ENCODE results near the gene DAGLA. TPM values are rescaled to one million over a fixed set of nuclear protein-coding genes. Genes with fewer than 3 reads are reported as not detected.

The DAGLA gene
- total RNA-seq, 2 experiments from 2014 or later, result 0.44 to 0.45 TPM

- DNase-seq, result no peak
- peaks cover 54% of the 10 kb centered on the region for H3K36me3 Mint-ChIP-seq (ENCODE audit: low read depth)
- no peak overlapping the region for H3K27ac Mint-ChIP-seq
- H3K4me3 Mint-ChIP-seq, result no peak overlapping the region
- no peaks in the 10 kb centered on the region for H3K9me3 Mint-ChIP-seq
- ChIA-PET CTCF (interaction anchor here (0.6 to 6.7 kb wide), 9 partner anchors 8 to 316 kb away, joined by 3 to 57 read pairs (median 4); partner anchors contain the start of gene FADS1), POLR2A (interaction anchor here (0.7 kb wide), 1 partner anchor 11 kb away, joined by 3 read pairs; no protein-coding TSS in a partner anchor)
- H3K4me1 Mint-ChIP-seq, result peaks cover 49% of the 10 kb centered on the region
- H3K27me3 Mint-ChIP-seq, result no peaks in the 10 kb centered on the region
These were observed 115.8 kb downstream of the DAGLA start for GRCh38 chr11:61795876-61796526.

Other genes with a start within 250 kb of the DAGLA start
- gene LRRC10B, start 171.6 kb upstream of the DAGLA start, total RNA-seq, result not detected
- gene SYT7, start 99.3 kb upstream of the DAGLA start, total RNA-seq, result not detected
- 1 to 10 TPM; 1.1 to 1.2 TPM for gene MYRF, start 72.2 kb downstream of the DAGLA start, total RNA-seq
- 100 to 1,000 TPM; 154 to 160 TPM for gene TMEM258, start 112.2 kb downstream of the DAGLA start, total RNA-seq
- 100 to 1,000 TPM in 1 of 2 experiments, 10 to 100 TPM in 1; 98.6 to 118 TPM for gene FEN1, start 112.5 kb downstream of the DAGLA start, total RNA-seq
- gene FADS1, start 136.6 kb downstream of the DAGLA start, total RNA-seq, result 10 to 100 TPM; 25.7 to 27.1 TPM
- 100 to 1,000 TPM; 128 to 135 TPM for gene FADS2, start 147.9 kb downstream of the DAGLA start, total RNA-seq
- 1 to 10 TPM; 2.9 to 3.7 TPM for gene FADS3, start 211.2 kb downstream of the DAGLA start, total RNA-seq
- not detected for gene RAB3IL1, start 237.2 kb downstream of the DAGLA start, total RNA-seq

Measured in activated CD4-positive, alpha-beta T cell treated with anti-CD3 and anti-CD28 coated beads, Interleukin-2, amount 10 ng/mL, durations not matched to agents 7 days and 5 days (primary cell).